Measurements from ENCODE around the gene SLC66A1.

Gene SLC66A1

GRCh38 chr1:19360843-19361610 is 48.9 kb downstream of the SLC66A1 start:
- DNase-seq (ENCODE audit: low read depth, low spot score) = no peak

DNA sequence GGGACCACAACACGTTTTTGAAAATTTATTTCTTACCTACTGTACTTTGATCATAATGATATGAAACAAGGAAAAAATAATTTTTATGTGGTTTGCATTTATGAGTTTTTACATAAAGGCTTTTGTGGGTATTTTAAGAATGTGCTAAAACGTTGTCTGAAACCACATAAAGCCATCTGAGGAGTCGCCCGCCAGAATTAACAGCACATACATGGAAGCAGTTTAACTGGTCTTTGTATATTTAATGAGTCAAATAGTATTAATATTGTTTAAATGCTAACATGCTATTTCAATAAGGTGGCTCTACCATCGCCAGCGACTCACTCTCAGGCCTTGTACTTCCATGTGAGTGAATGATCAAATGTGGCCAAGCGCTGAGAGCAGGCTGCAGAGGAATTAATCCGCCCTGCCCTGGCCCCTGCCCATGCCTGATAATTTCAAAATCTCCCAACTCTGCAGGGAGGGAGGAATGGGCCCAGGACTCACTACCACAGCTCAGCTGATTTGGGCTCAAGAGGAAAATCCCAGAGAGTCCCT is 49.6 kb downstream of the SLC66A1 start:
- peak; percentile 31 for DNase-seq (ENCODE audit: low read depth, low spot score)

DNA sequence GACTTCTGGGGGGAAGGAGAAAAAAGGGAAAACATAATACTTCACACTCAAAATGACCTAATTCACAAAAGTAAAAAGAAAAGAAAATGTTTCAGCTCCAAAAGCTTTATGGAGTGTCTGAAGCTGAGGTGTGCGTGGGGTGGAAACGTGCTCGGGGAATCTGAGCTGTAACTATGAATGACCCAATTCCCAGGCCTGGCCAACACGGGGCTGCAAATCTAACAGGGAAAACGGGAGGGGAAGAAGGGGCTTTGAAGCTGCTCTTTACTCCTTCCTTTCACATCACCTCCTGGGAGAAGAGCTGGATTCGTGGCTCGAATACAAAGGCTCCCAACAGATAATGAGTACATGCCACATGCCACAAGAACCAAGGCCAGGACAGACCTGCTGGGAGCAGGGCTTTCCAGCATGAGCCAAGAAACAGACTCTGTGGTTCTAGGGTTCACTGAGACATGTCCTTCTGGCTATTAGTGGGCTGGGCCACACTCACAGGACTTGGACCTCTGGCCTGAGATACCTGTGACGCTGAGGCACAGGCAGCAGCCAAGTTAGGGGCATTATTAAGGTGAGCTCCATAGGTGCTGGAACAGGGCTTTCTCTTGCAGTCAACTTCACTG is 51.5 kb downstream of the SLC66A1 start:
- no peak for DNase-seq (ENCODE audit: low read depth, low spot score)

- peak; percentile 32 for DNase-seq (ENCODE audit: low read depth, low spot score)
Observed at GRCh38 chr1:19365721-19366120, 53.6 kb downstream of the SLC66A1 start.

- no peak for DNase-seq (ENCODE audit: low read depth, low spot score)
Observed at GRCh38 chr1:19366599-19367536, 54.7 kb downstream of the SLC66A1 start.

- DNase-seq (ENCODE audit: low read depth, low spot score) = peak; percentile 40
Observed at GRCh38 chr1:19367584-19368041, 55.5 kb downstream of the SLC66A1 start.

GRCh38 chr1:19368050-19368449 is 55.9 kb downstream of the SLC66A1 start:
- DNase-seq (ENCODE audit: low read depth, low spot score) = no peak

DNA sequence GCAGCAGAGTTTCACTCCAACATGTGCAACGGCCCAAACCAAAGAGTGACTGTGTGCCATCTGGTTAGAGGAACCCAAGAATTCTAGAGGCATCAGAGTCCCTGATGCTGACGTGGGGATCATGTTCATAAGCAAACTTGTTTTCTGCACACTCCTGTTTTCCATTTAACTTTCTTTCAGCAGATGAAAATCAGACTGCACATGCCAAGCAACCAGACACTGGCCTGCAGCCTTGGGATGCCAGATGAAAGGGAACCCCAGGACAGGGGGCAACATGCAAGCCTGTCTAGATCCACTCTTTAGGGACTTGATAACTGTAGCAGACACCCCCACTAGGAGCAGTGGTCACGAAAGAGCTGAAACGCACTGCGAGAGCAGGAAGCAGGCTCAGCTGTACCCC is 56.8 kb downstream of the SLC66A1 start:
- DNase-seq (ENCODE audit: low read depth, low spot score) = no peak

GRCh38 chr1:19369396-19370090 is 57.4 kb downstream of the SLC66A1 start:
- no peak for DNase-seq (ENCODE audit: low read depth, low spot score)

- DNase-seq (ENCODE audit: low read depth, low spot score) = no peak
Observed at GRCh38 chr1:19370453-19371170, 58.5 kb downstream of the SLC66A1 start.

DNA sequence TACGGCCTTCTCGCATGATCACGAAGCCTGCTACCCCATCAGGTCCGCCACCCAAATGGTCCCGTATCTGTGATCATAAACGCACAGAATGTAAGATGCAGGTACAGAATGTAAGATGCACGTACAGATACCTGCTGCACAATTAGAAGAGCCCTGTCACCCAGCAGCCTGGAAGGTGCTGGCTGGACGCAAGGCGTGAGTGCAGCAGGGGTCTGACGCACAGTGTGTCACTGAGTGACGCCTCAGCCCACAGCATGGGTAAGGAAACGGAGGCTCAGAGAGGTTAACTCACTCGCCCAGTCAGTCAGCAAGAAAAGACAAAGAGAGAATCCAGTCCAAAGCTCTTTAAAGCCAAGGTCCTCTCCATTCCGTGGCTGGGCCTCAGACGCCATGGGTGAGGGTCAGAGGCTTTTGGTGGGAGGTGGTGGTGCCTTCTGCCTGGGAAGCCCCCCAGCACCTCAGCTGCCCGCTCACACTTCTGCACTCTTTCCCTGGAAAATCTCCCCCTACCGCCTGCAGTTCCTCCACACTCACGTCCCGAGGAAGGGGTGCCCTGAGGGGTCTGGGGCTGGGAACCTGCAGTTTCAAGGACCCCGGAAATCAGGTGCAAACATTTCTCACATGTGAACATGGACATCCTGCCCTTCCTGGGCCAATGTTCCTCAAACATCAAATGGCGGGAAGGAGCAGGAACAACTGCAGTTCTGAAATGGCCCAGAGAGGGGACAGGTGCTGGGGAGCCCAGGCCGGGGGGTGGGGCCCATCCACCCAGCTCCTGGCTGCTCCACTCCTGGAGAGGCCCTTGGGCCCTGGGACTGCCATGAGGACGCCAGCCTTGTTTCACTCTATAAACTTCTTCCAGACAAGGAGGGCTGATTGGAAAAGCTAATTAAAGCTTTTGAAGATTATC is 59.4 kb downstream of the SLC66A1 start:
- DNase-seq (ENCODE audit: low read depth, low spot score) = no peak

GRCh38 chr1:19372136-19372514 is 60.0 kb downstream of the SLC66A1 start:
- no peak for DNase-seq (ENCODE audit: low read depth, low spot score)

DNA sequence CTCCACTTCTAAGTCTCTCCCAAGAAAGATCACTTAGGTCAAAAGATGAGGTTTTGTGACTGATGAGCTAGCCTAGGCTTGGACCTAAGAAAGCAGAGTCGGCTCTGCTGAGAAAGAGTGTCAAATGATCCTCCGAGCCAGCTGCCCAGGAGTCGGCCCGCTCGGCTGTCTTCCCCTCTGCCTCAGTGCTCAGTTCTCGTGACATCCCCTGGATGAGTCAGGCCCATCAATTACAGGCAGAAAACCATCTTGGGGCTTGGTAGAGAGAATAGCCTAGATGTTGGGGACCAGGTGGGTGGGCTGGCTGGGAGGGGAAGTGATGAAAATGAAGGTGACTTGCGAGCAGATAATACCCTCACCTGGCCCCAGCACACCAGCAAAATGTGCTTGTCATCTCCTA is 60.5 kb downstream of the SLC66A1 start:
- no peak for DNase-seq (ENCODE audit: low read depth, low spot score)

DNA sequence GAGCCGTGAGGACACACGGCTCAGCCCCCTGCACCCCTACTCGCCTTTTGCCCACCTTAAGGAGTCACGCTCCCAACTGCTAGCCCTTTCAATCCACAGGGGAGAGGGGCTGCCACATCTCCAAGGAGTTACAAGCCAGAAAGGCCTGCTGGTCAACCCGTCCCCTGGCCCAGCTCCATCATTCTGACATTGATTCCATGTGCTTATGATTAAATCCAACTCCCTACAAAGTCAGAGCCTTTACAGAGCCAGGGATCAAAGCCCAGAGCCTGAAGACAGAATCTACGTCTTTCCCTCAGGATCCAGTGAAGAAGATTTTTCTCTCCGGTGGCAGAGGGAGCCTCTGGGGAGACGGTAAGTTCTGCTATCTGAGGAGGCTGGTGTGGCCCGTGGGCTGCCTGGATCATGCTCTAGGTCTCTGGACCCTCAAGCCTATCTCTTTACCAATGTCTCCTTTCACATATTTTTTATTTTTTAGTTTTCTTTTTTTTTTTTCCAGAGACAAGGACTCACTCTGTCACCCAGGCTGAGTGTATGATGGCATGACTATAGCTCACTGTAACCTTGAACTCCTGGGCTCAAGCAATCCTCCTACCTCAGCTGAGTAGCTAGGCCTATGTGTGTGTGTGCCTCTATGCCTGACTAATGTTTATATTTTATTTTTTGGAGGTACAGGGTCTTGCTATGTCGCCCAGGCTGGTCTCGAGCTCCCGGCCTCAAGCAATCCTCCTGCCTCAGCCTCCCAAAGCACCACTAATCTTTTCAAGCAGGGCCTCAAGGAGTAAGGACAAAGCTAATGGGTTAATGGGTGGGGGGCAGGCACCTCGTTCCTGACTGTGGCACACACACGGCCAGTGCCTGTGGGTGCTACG is 61.3 kb downstream of the SLC66A1 start:
- no peak for DNase-seq (ENCODE audit: low read depth, low spot score)

DNA sequence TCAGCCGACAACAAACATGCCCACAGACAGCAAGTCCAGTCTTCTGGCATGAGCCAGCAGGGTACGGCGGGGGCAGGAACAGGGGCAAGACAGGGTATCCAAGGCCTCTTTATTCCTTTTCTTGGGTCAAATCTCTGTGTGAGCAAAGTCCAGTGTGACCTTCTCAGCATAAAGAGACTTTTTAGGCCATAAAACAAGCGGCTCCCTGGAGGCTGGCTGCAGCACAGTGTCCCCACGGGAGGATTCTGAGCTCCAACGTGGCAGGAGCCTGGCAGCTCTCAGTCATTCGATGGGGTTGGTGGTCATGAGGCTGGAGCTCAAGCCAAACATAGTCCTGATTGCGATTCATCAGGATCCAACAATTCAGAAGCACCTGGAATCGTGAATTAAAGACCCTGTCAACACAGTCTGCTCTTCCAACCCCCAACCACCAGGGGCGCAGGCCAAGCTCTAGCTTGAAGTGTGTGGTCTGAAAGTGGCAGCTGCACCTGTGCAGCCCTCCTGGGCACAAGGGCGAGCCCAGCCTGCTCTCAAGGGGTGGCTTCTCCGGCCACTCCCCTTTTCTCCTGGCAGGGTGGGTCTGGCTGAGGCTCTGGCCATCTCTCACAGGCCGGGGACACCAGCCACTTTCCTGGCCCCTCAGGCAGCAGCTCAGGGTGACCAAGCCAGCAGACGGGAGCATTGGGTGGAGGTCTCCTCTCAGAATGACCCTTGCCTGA is 62.1 kb downstream of the SLC66A1 start:
- no peak for DNase-seq (ENCODE audit: low read depth, low spot score)

GRCh38 chr1:19374926-19375325 is 62.8 kb downstream of the SLC66A1 start:
- peak; percentile 34 for DNase-seq (ENCODE audit: low read depth, low spot score)

GRCh38 chr1:19375631-19376400 is 63.7 kb downstream of the SLC66A1 start:
- no peak for DNase-seq (ENCODE audit: low read depth, low spot score)

Measured in astrocyte of the hippocampus (primary cell).